WTC11 (cell line): ENCODE results near the gene PARD3B. TPM values are rescaled to one million over a fixed set of nuclear protein-coding genes. Genes with fewer than 3 reads are reported as not detected.

Experiments
- ATAC-seq: fragments of 200-7000 bp; cut with Tn5 transposase; 2 replicates; pipeline ENCODE4 v1.10.0; 2021; ENCODE audit warnings: mild to moderate bottlenecking, moderate library complexity
- CTCF ChIA-PET: fragments of 300-600 bp; sonication (Branson Sonifier 250); formaldehyde crosslinking; loops from one replicate; lab custom pipeline; 2021; ENCODE audit warnings: antibody characterized with exemption; lab: Charles Lee
- POLR2A ChIA-PET: fragments of 350-600 bp; sonication (Branson Sonifier 250); formaldehyde crosslinking; loops from one replicate; lab custom pipeline; 2021; ENCODE audit warnings: antibody characterized with exemption; lab: Charles Lee
- DNase-seq: peaks from one replicate; pipeline ENCODE4 v3.0.0; 2021; ENCODE audit warnings: low spot score
- H3K27ac Mint-ChIP-seq: 2 replicates; pipeline ENCODE4 v1.8.0; 2021; ENCODE audit warnings: mixed read lengths
- H3K27me3 Mint-ChIP-seq: 2 replicates; pipeline ENCODE4 v1.8.0; 2021; ENCODE audit warnings: low read depth, mild to moderate bottlenecking, moderate library complexity, mixed read lengths
- H3K36me3 Mint-ChIP-seq: 2 replicates; pipeline ENCODE4 v1.8.0; 2021; ENCODE audit warnings: mixed read lengths
- H3K4me1 Mint-ChIP-seq: 2 replicates; pipeline ENCODE4 v1.8.0; 2022; ENCODE audit warnings: mixed read lengths
- H3K4me3 Mint-ChIP-seq: 2 replicates; pipeline ENCODE4 v1.8.0; 2021; ENCODE audit warnings: mild to moderate bottlenecking, moderate library complexity, mixed read lengths
- H3K9me3 Mint-ChIP-seq: 2 replicates; pipeline ENCODE4 v1.8.0; 2021; ENCODE audit warnings: mixed read lengths
- AR ChIP-seq: fragments of 250-450 bp; sonication (Bioruptor Pico); IDR thresholded peaks from 2 replicates; pipeline ENCODE4 v1.9.0; 2021; ENCODE audit warnings: mild to moderate bottlenecking
- ATF2 ChIP-seq: sonication (generic); formaldehyde crosslinking; IDR thresholded peaks from 2 replicates; pipeline ENCODE4 v1.8.1; 2022; ENCODE audit warnings: low read depth, missing genetic modification reagents, borderline replicate concordance
- ATF6 ChIP-seq: sonication (generic); formaldehyde crosslinking; IDR thresholded peaks from 2 replicates; pipeline ENCODE4 v1.8.1; 2023; ENCODE audit warnings: mild to moderate bottlenecking, missing genetic modification reagents
- CBFB ChIP-seq: sonication (generic); formaldehyde crosslinking; IDR thresholded peaks from 2 replicates; pipeline ENCODE4 v1.8.1; 2022; ENCODE audit warnings: mild to moderate bottlenecking, low read depth, missing genetic modification reagents
- CTCF ChIP-seq: fragments of 200-600 bp; IDR thresholded peaks from 2 replicates; pipeline ENCODE4 v1.8.0; 2022; ENCODE audit warnings: antibody characterized with exemption
- E2F4 ChIP-seq: sonication (generic); formaldehyde crosslinking; IDR thresholded peaks from 2 replicates; pipeline ENCODE4 v1.8.1; 2022; ENCODE audit warnings: low read depth, mild to moderate bottlenecking, moderate library complexity, missing genetic modification reagents, borderline replicate concordance
- ESRRA ChIP-seq: sonication (generic); formaldehyde crosslinking; IDR thresholded peaks from 2 replicates; pipeline ENCODE4 v1.8.1; 2022; ENCODE audit warnings: mild to moderate bottlenecking, missing genetic modification reagents, borderline replicate concordance
- GRHL2 ChIP-seq: fragments of 250-450 bp; sonication (Bioruptor Pico); IDR thresholded peaks from 2 replicates; pipeline ENCODE4 v1.8.0; 2022; ENCODE audit warnings: mild to moderate bottlenecking, moderate library complexity; ENCODE audit not compliant: insufficient replicate concordance, severe bottlenecking
- IRF1 ChIP-seq: sonication (generic); formaldehyde crosslinking; IDR thresholded peaks from 2 replicates; pipeline ENCODE4 v1.8.0; 2023; ENCODE audit warnings: missing genetic modification reagents
- IRF2 ChIP-seq: sonication (generic); formaldehyde crosslinking; IDR thresholded peaks from 2 replicates; pipeline ENCODE4 v1.8.0; 2022; ENCODE audit warnings: low read depth, missing genetic modification reagents, borderline replicate concordance
- JUN ChIP-seq: sonication (generic); formaldehyde crosslinking; IDR thresholded peaks from 2 replicates; pipeline ENCODE4 v1.8.0; 2023; ENCODE audit warnings: mild to moderate bottlenecking, missing genetic modification reagents
- MLX ChIP-seq: sonication (generic); formaldehyde crosslinking; IDR thresholded peaks from 2 replicates; pipeline ENCODE4 v1.8.1; 2023; ENCODE audit warnings: mild to moderate bottlenecking, missing genetic modification reagents, moderate library complexity
- MYBL2 ChIP-seq: sonication (generic); formaldehyde crosslinking; IDR thresholded peaks from 2 replicates; pipeline ENCODE4 v1.8.1; 2023; ENCODE audit warnings: mild to moderate bottlenecking, moderate library complexity, missing genetic modification reagents
- NR2C2 ChIP-seq: sonication (generic); formaldehyde crosslinking; IDR thresholded peaks from 2 replicates; pipeline ENCODE4 v1.8.0; 2022; ENCODE audit warnings: mild to moderate bottlenecking, missing genetic modification reagents
- NR3C1 ChIP-seq: sonication (generic); formaldehyde crosslinking; conservative IDR thresholded peaks from 2 replicates; pipeline ENCODE4 v1.8.1; 2023; ENCODE audit warnings: low read depth, mild to moderate bottlenecking, missing genetic modification reagents
- ZBTB21 ChIP-seq: sonication (generic); formaldehyde crosslinking; IDR thresholded peaks from 2 replicates; pipeline ENCODE4 v1.8.1; 2023; ENCODE audit warnings: mild to moderate bottlenecking, missing genetic modification reagents, borderline replicate concordance
- ZNF281 ChIP-seq: sonication (generic); formaldehyde crosslinking; IDR thresholded peaks from 2 replicates; pipeline ENCODE4 v1.8.0; 2023; ENCODE audit warnings: mild to moderate bottlenecking, missing genetic modification reagents
- ZNF425 ChIP-seq: fragments of 250-450 bp; sonication (Bioruptor Pico); conservative IDR thresholded peaks from 2 replicates; pipeline ENCODE4 v1.9.0; 2021; ENCODE audit warnings: mild to moderate bottlenecking
- total RNA-seq: library from RNA; stranded (reverse); gene quantifications from 3 replicates; pipeline ENCODE4 v1.2.3, GENCODE V29; 2021

PARD3B gene
- total RNA-seq, 1 experiment from 2014 or later: 5.6 TPM

GRCh38 chr2:205352094-205352493 lies 806.8 kb downstream of the PARD3B start:
- no peak for ATAC-seq
- CTCF ChIA-PET: no interaction called here
- Mint-ChIP-seq H3K4me1 (peaks cover 10% of the 10 kb centered on the region), H3K36me3 (0 out of 2 replicates have a peak, but pooled peaks cover 3% of the 10 kb centered on the region), H3K27ac (no peak overlapping the region), H3K4me3 (no peak overlapping the region), H3K27me3 (no peaks in the 10 kb centered on the region), H3K9me3 (peaks cover 5% of the 10 kb centered on the region)
- DNase-seq: no peak
- no peak for TF ChIP-seq E2F4
- TF ChIP-seq ZBTB21 (CRISPR knock-in tag): no peak
- TF ChIP-seq MYBL2: no peak
- TF ChIP-seq IRF1 (CRISPR knock-in tag): no peak
- TF ChIP-seq ZNF425 (CRISPR knock-in tag): no peak
- no peak for TF ChIP-seq GRHL2 (CRISPR knock-in tag)
- TF ChIP-seq ATF2 (CRISPR knock-in tag): no peak
- TF ChIP-seq ATF6 (CRISPR knock-in tag): no peak
- TF ChIP-seq JUN (CRISPR knock-in tag): no peak
- TF ChIP-seq CTCF: no peak
- no peak for TF ChIP-seq ZNF281 (CRISPR knock-in tag)
- POLR2A ChIA-PET: no interaction called here

- Mint-ChIP-seq H3K27ac (no peak overlapping the region), H3K4me1 (peaks cover 13% of the 10 kb centered on the region), H3K9me3 (peaks cover 5% of the 10 kb centered on the region), H3K27me3 (no peaks in the 10 kb centered on the region), H3K4me3 (no peak overlapping the region), H3K36me3 (0 out of 2 replicates have a peak, but pooled peaks cover 3% of the 10 kb centered on the region)
- ChIA-PET CTCF (no interaction called here), POLR2A (no interaction called here)
- DNase-seq: no peak
- ATAC-seq: no peak
- TF ChIP-seq ESRRA: no peak
- no peak for TF ChIP-seq AR (CRISPR knock-in tag)
- TF ChIP-seq NR2C2 (CRISPR knock-in tag): no peak
- TF ChIP-seq ZBTB21 (CRISPR knock-in tag): no peak
- TF ChIP-seq NR3C1 (CRISPR knock-in tag): no peak
- TF ChIP-seq MLX (CRISPR knock-in tag): no peak
- TF ChIP-seq CBFB (CRISPR knock-in tag): no peak
- TF ChIP-seq IRF2: no peak
- no peak for TF ChIP-seq MYBL2
Measured at GRCh38 chr2:205352593-205352992, 807.3 kb downstream of the PARD3B start.
